HepG2 (cell line): ENCODE data around the gene GALNT18. TPM values are rescaled to one million over a fixed set of nuclear protein-coding genes. Genes with fewer than 3 reads are reported as not detected.

Experiments
- ATAC-seq: fragments of 200-7000 bp; cut with Tn5 transposase; 3 replicates; pipeline ENCODE4 v1.9.1; 2020; ENCODE audit warnings: mild to moderate bottlenecking, moderate library complexity
- BruUV-seq: library from RNA; stranded (reverse); fragments of 400-500 nt; replicated peaks from 2 replicates; lab custom pipeline; 2021; lab: Mats Ljungman, UMichigan
- CTCF ChIA-PET: fragments of 300-600 bp; formaldehyde crosslinking; extraction: SDS; loops from one replicate; lab custom pipeline; 2021; ENCODE audit warnings: low total read pairs, inconsistent platforms, low intra/inter-chr PET ratio; lab: Yijun Ruan, JAX
- POLR2A ChIA-PET: fragments of 350-600 bp; sonication (Branson Sonifier 250); formaldehyde crosslinking; loops from one replicate; lab custom pipeline; 2020; ENCODE audit warnings: antibody characterized with exemption, inconsistent platforms; lab: Yijun Ruan, JAX
- DNase-seq: peaks from one replicate; pipeline ENCODE4 v3.0.0-alpha.2; 2015; ENCODE audit warnings: low spot score
- FAIRE-seq: peaks from 3 replicates; lab custom pipeline; 2011; peaks lifted over from hg19 to GRCh38; lab: Jason Lieb, UNC
- H2AFZ ChIP-seq: one replicate; pipeline ENCODE4 v1.6.1; 2011; ENCODE audit warnings: low read length, inconsistent platforms
- H3K27ac ChIP-seq: fragments of 300-600 bp; 3 replicates; pipeline ENCODE4 v1.8.0; 2011; ENCODE audit warnings: mixed run types, mild to moderate bottlenecking, mixed read lengths, low read length, inconsistent platforms; ENCODE audit not compliant: insufficient read depth; ENCODE audit errors: extremely low read length
- H3K27me3 ChIP-seq, 2 experiments: fragments of 200-600 bp in 1 of 2; 2 replicates in 1 of 2; 3 replicates in 1 of 2; pipeline versions ENCODE4 v1.6.0 to v1.8.0; 2011; ENCODE audit warnings: low read length in 2 of 2, mild to moderate bottlenecking in 2 of 2, moderate library complexity in 2 of 2, inconsistent platforms in 1 of 2; ENCODE audit not compliant: insufficient read depth in 2 of 2, control insufficient read depth in 1 of 2
- H3K36me3 ChIP-seq, 2 experiments: fragments of 200-600 bp in 1 of 2; replicated peaks in 1 of 2; 2 replicates in 1 of 2; 3 replicates in 1 of 2; pipeline versions ENCODE4 v1.5.1 to v1.8.0; 2011; ENCODE audit warnings: low read length in 2 of 2, inconsistent platforms in 1 of 2; ENCODE audit not compliant: insufficient read depth in 2 of 2, control insufficient read depth in 1 of 2
- H3K4me1 ChIP-seq: 2 replicates; pipeline ENCODE4 v1.5.1; 2012; ENCODE audit warnings: low read length, inconsistent platforms; ENCODE audit not compliant: insufficient read depth
- H3K4me2 ChIP-seq: 2 replicates; pipeline ENCODE4 v1.6.0; 2011; ENCODE audit warnings: low read depth, low read length, inconsistent platforms
- H3K4me3 ChIP-seq, 3 experiments: fragments of 200-600 bp in 1 of 3; sonication (generic), shearing (Covaris generic) in 1 of 3; replicated peaks in 1 of 3; 2 replicates each; pipeline ENCODE4 v1.5.1; 2011 to 2016; ENCODE audit warnings: low read length in 3 of 3, inconsistent platforms in 2 of 3, low read depth in 2 of 3, mild to moderate bottlenecking in 2 of 3, control low read depth in 1 of 3, mixed read lengths in 1 of 3; ENCODE audit not compliant: insufficient read depth in 1 of 3
- H3K79me2 ChIP-seq: one replicate; pipeline ENCODE4 v1.6.1; 2011; ENCODE audit warnings: low read length, inconsistent platforms; ENCODE audit not compliant: insufficient read depth
- H3K9ac ChIP-seq: 2 replicates; pipeline ENCODE4 v1.6.0; 2011; ENCODE audit warnings: mild to moderate bottlenecking, low read depth, low read length, inconsistent platforms; ENCODE audit not compliant: insufficient read depth
- H3K9me3 ChIP-seq: 2 replicates; pipeline ENCODE4 v1.5.1; 2012; ENCODE audit warnings: mild to moderate bottlenecking, low read length
- H4K20me1 ChIP-seq: 2 replicates; pipeline ENCODE4 v1.6.0; 2011; ENCODE audit warnings: inconsistent platforms, mild to moderate bottlenecking, low read length, moderate library complexity; ENCODE audit not compliant: insufficient read depth
- NKX3-1 ChIP-seq: sonication (generic); formaldehyde crosslinking; IDR thresholded peaks from 2 replicates; pipeline ENCODE4 v1.5.0; 2020; ENCODE audit warnings: missing genetic modification reagents
- NR1H2 ChIP-seq: sonication (generic); formaldehyde crosslinking; IDR thresholded peaks from 2 replicates; pipeline ENCODE4 v1.8.1; 2022; ENCODE audit warnings: low read depth, missing genetic modification reagents, borderline replicate concordance
- SNRNP70 ChIP-seq: fragments of 200-400 bp; formaldehyde crosslinking; IDR thresholded peaks from 2 replicates; pipeline ENCODE4 v1.6.1; 2017; ENCODE audit warnings: mild to moderate bottlenecking, low read depth, low read length, moderate library complexity
- SP140L ChIP-seq: sonication (generic); formaldehyde crosslinking; IDR thresholded peaks from 2 replicates; pipeline ENCODE4 v1.4.0; 2020; ENCODE audit warnings: missing genetic modification reagents, borderline replicate concordance
- TCF7L2 ChIP-seq: IDR thresholded peaks from 2 replicates; pipeline ENCODE4 v1.6.1; 2011; ENCODE audit warnings: mild to moderate bottlenecking, low read depth, low read length, moderate library complexity
- THAP11 ChIP-seq: IDR thresholded peaks from 2 replicates; pipeline ENCODE4 v1.6.1; 2016; ENCODE audit warnings: missing biosample characterization, missing genetic modification reagents
- ZFP36 ChIP-seq: fragments of 150-350 bp; IDR thresholded peaks from 2 replicates; pipeline ENCODE4 v1.6.1; 2018; ENCODE audit warnings: borderline replicate concordance, low read length, low read depth; ENCODE audit not compliant: partially characterized antibody
- ZNF282 ChIP-seq: fragments of 450-650 bp; IDR thresholded peaks from 2 replicates; pipeline ENCODE4 v1.6.1; 2018; ENCODE audit not compliant: partially characterized antibody
- WGBS: methylation state at CpG from one replicate; pipeline ENCODE4 v1.1.6; 2017; ENCODE audit warnings: low lambda C conversion rate; 5-methylcytosine and 5-hydroxymethylcytosine counted together
- in situ Hi-C: cut with HindIII; loops from 2 replicates; pipeline ENCODE4 v1.10.0; 2017; ENCODE audit warnings: low pct_unique_long_range_greater_than_20kb; ENCODE audit not compliant: extremely low pct_ligation_motif_present
- intact Hi-C: fragments of 100-400 bp; cut with micrococcal nuclease; formaldehyde crosslinking; loops from one replicate; pipeline ENCODE4 v1.10.0; 2022; ENCODE audit not compliant: unreplicated experiment
- polyA plus RNA-seq, 8 experiments: library from polyadenylated mRNA; depleted of rRNA in 3 of 8; stranded (reverse) in 7 of 8; unstranded in 1 of 8; fragments of >200 nt; fragmentation: Illumina TruSeq in 4 of 8; extraction: Trizol in 4 of 8; gene quantifications; 2 replicates each; pipeline versions ENCODE4 v1.2.1 to v1.2.3, GENCODE V29; 2011 to 2016; ENCODE audit warnings: low read depth in 4 of 8, missing spikeins in 1 of 8, mixed read lengths in 1 of 8; ENCODE audit not compliant: insufficient read depth in 1 of 8
- total RNA-seq, 5 experiments: library from RNA; depleted of rRNA; stranded (reverse); fragments of >200 nt; fragmentation: Illumina TruSeq; extraction: Trizol; gene quantifications; 2 replicates each; pipeline ENCODE4 v1.2.3, GENCODE V29; 2016; ENCODE audit warnings: low read depth in 1 of 5
- TF ChIP-seq, protein P1 (sequence below): sonication (generic); formaldehyde crosslinking; IDR thresholded peaks from 2 replicates; pipeline ENCODE4 v1.4.0; 2020; ENCODE audit warnings: missing genetic modification reagents
- TF ChIP-seq, protein P2 (sequence below): sonication (generic); formaldehyde crosslinking; IDR thresholded peaks from 2 replicates; pipeline ENCODE4 v1.5.1; 2020; ENCODE audit warnings: missing genetic modification reagents, mild to moderate bottlenecking, borderline replicate concordance

GALNT18 gene
- total and polyA plus RNA-seq, 2 of the 13 experiments (the other 11 are each of a cell fraction or from before 2014, with no cell fraction given) = 0.11 TPM; not detected in 1

GRCh38 chr11:11293798-11294550 is 327.8 kb downstream of the GALNT18 start:
- CTCF ChIA-PET = no interaction called here
- FAIRE-seq = no peak

More at GRCh38 chr11:11293798-11294550, 327.8 kb downstream of the GALNT18 start:
- Histone ChIP-seq H3K27me3 (peaks cover 3 to 15% of the 10 kb centered on the region in 2 experiments; a peak in 3 of 5 replicates), H4K20me1 (no peaks in the 10 kb centered on the region), H3K9me3 (no peaks in the 10 kb centered on the region), H3K27ac (no peak overlapping the region), H3K4me3 (no peak overlapping the region), H3K4me1 (peaks cover 13% of the 10 kb centered on the region), H3K4me2 (no peak overlapping the region), H2AFZ (no peak overlapping the region), H3K9ac (no peak overlapping the region), H3K36me3 (no peaks in the 10 kb centered on the region), H3K79me2 (no peaks in the 10 kb centered on the region)
- POLR2A ChIA-PET = no interaction called here
- in situ Hi-C loops = no loop called here
- no peak for TF ChIP-seq SP140L (CRISPR knock-in tag)
- no peak for TF ChIP-seq SNRNP70
- TF ChIP-seq ZFP36 = no peak
- TF ChIP-seq TCF7L2 = no peak
- no peak for TF ChIP-seq ZNF282
- TF ChIP-seq NKX3-1 (CRISPR knock-in tag) = no peak
- no peak for TF ChIP-seq THAP11 (CRISPR knock-in tag)
- TF ChIP-seq, protein P1, sequence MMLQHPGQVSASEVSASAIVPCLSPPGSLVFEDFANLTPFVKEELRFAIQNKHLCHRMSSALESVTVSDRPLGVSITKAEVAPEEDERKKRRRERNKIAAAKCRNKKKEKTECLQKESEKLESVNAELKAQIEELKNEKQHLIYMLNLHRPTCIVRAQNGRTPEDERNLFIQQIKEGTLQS (CRISPR knock-in tag) = no peak
- TF ChIP-seq, protein P2, sequence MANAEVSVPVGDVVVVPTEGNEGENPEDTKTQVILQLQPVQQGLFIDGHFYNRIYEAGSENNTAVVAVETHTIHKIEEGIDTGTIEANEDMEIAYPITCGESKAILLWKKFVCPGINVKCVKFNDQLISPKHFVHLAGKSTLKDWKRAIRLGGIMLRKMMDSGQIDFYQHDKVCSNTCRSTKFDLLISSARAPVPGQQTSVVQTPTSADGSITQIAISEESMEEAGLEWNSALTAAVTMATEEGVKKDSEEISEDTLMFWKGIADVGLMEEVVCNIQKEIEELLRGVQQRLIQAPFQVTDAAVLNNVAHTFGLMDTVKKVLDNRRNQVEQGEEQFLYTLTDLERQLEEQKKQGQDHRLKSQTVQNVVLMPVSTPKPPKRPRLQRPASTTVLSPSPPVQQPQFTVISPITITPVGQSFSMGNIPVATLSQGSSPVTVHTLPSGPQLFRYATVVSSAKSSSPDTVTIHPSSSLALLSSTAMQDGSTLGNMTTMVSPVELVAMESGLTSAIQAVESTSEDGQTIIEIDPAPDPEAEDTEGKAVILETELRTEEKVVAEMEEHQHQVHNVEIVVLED (CRISPR knock-in tag) = no peak
- TF ChIP-seq NR1H2 (CRISPR knock-in tag) = no peak
- DNase-seq (no peak), ATAC-seq (no peak)
- WGBS = 33% methylated on average over 3 of the region's 5 CpGs
- intact Hi-C loops = no loop called here
- no TSS peak for BruUV-seq
